Caco-2 (cell line): Measurements from ENCODE around the gene PLIN4. TPM values are rescaled to one million over a fixed set of nuclear protein-coding genes. Genes with fewer than 3 reads are reported as not detected.

Experiments
- BruUV-seq: library from RNA; stranded (reverse); fragments of 400-500 nt; replicated peaks from 2 replicates; lab custom pipeline; 2021; lab: Mats Ljungman, UMichigan
- CTCF ChIA-PET: fragments of 300-600 bp; sonication (Branson Sonifier 250); formaldehyde crosslinking; loops from one replicate; lab custom pipeline; 2022; ENCODE audit warnings: antibody characterized with exemption; lab: Charles Lee
- POLR2A ChIA-PET: fragments of 300-600 bp; sonication (Branson Sonifier 250); formaldehyde crosslinking; loops from one replicate; lab custom pipeline; 2022; ENCODE audit warnings: antibody characterized with exemption; lab: Charles Lee
- DNase-seq, 2 experiments: peaks; one replicate each; pipeline versions ENCODE4 v3.0.0 to v3.0.0-alpha.2; 2020 to 2022
- H3K27me3 ChIP-seq: replicated peaks from 2 replicates; pipeline ENCODE4 v1.6.0; 2011; ENCODE audit warnings: low read length; ENCODE audit not compliant: control insufficient read depth, insufficient read depth
- H3K36me3 ChIP-seq: 2 replicates; pipeline ENCODE4 v1.5.1; 2011; ENCODE audit warnings: low read length; ENCODE audit not compliant: control insufficient read depth, insufficient read depth
- H3K4me1 ChIP-seq: fragments of 250-450 bp; sonication (Bioruptor Pico); 2 replicates; pipeline ENCODE4 v1.5.1; 2020; ENCODE audit warnings: mild to moderate bottlenecking
- H3K4me3 ChIP-seq: 2 replicates; pipeline ENCODE4 v1.5.1; 2011; ENCODE audit warnings: low read depth, mild to moderate bottlenecking, control low read depth, low read length
- H3K9me3 ChIP-seq: fragments of 250-450 bp; sonication (Bioruptor Pico); 2 replicates; pipeline ENCODE4 v1.5.1; 2020; ENCODE audit warnings: mild to moderate bottlenecking, moderate library complexity
- H3K27ac Mint-ChIP-seq: one replicate; pipeline ENCODE4 v1.8.0; 2022; ENCODE audit warnings: mixed read lengths; ENCODE audit not compliant: unreplicated experiment
- H3K27me3 Mint-ChIP-seq: one replicate; pipeline ENCODE4 v1.8.0; 2022; ENCODE audit warnings: mixed read lengths; ENCODE audit not compliant: insufficient read depth, unreplicated experiment
- H3K36me3 Mint-ChIP-seq: one replicate; pipeline ENCODE4 v1.8.0; 2022; ENCODE audit warnings: mild to moderate bottlenecking, mixed read lengths; ENCODE audit not compliant: insufficient read depth, unreplicated experiment
- H3K4me1 Mint-ChIP-seq: one replicate; pipeline ENCODE4 v1.8.0; 2022; ENCODE audit warnings: low read depth, mixed read lengths; ENCODE audit not compliant: unreplicated experiment
- H3K4me3 Mint-ChIP-seq: one replicate; pipeline ENCODE4 v1.8.0; 2022; ENCODE audit warnings: mild to moderate bottlenecking, moderate library complexity, mixed read lengths; ENCODE audit not compliant: unreplicated experiment
- H3K9me3 Mint-ChIP-seq: one replicate; pipeline ENCODE4 v1.8.0; 2022; ENCODE audit warnings: mixed read lengths; ENCODE audit not compliant: unreplicated experiment
- CTCF ChIP-seq, 2 experiments: fragments of 200-600 bp in 1 of 2; IDR thresholded peaks; 1 replicate in 1 of 2; 2 replicates in 1 of 2; pipeline versions ENCODE4 v1.5.1 to v1.8.0; 2011 to 2022; ENCODE audit warnings: antibody characterized with exemption in 1 of 2, control low read depth in 1 of 2, inconsistent platforms in 1 of 2, low read depth in 1 of 2, low read length in 1 of 2, mild to moderate bottlenecking in 1 of 2, moderate library complexity in 1 of 2; ENCODE audit not compliant: insufficient read depth in 1 of 2, severe bottlenecking in 1 of 2, unreplicated experiment in 1 of 2
- intact Hi-C: fragments of 100-400 bp; cut with micrococcal nuclease; formaldehyde crosslinking; loops from one replicate; pipeline ENCODE4 v1.10.0; 2022; ENCODE audit not compliant: unreplicated experiment
- total RNA-seq: library from RNA; stranded (reverse); gene quantifications from 2 replicates; pipeline ENCODE4 v1.2.3, GENCODE V29; 2022

Gene PLIN4
- total RNA-seq, 1 experiment from 2014 or later = 0.09 TPM

GRCh38 chr19:4473763-4474513, 44.3 kb downstream of the PLIN4 start:
- no peaks in the 10 kb centered on the region for H3K9me3 ChIP-seq
- H3K4me1 ChIP-seq = peaks cover 4% of the 10 kb centered on the region; the same call in 1 of the 2 replicates
- H3K36me3 ChIP-seq = no peaks in the 10 kb centered on the region; the same call in 1 of the 2 replicates
- Mint-ChIP-seq H3K4me1 (peaks cover 6% of the 10 kb centered on the region), H3K27ac (no peak overlapping the region), H3K9me3 (no peaks in the 10 kb centered on the region), H3K4me3 (peak overlapping the region; percentile 44), H3K27me3 (no peaks in the 10 kb centered on the region), H3K36me3 (peaks cover 13% of the 10 kb centered on the region)
- CTCF ChIA-PET = no interaction called here
- TF ChIP-seq CTCF (IDR thresholded peaks at IDR 0.05; ENCODE audit: insufficient read depth in 1 of 2, low read depth in 1 of 2, low read length in 1 of 2, severe bottlenecking in 1 of 2, unreplicated experiment in 1 of 2) = no peak
- no peak for DNase-seq
- H3K27me3 ChIP-seq = no peaks in the 10 kb centered on the region
- H3K4me3 ChIP-seq = no peak overlapping the region; the same call in 1 of the 2 replicates
- intact Hi-C loops = no loop called here
- BruUV-seq = no TSS peak
- POLR2A ChIA-PET = no interaction called here

DNA sequence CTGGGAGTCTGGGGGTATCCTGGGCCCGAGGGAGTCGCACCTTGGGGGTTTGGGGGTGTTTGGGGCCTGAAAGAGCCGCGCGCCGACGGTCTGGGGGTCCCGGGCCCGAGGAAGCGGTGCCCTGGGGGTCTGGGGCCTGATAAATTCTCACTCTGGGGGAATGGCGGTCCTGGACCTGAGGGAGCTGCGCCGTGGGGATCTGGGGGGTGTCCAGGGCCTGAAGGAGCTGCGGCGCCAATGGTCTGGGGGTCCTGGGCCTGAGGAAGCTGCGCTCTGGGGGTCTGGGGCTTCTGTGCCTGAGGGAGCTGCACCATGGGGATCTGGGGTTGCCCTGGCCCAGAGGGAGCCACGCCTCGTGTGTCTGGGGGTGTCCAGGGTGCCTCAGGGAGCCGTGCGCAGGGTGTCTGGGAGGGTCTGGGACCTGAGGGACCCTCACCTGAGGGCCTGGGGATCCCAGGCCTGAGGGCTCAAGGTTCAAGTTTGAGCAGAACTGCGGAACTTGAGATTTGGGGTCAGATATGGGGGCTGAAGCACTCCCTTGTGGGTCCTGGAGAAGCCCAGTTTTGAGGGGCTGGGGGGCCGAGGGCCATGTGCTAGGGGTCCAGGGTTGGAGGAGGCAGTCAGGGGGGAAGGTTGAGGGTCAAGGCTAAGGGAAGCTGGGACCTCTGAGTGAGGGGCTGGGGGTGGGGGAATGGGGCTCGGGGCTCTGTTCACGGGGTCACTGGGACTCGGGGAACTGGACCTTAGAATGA, 45.1 kb downstream of the PLIN4 start:
- no peaks in the 10 kb centered on the region for H3K27me3 Mint-ChIP-seq
- no peak for DNase-seq
- H3K9me3 Mint-ChIP-seq = no peaks in the 10 kb centered on the region
- H3K36me3 ChIP-seq = no peaks in the 10 kb centered on the region; the same call in 1 of the 2 replicates
- H3K4me1 ChIP-seq = peaks cover 4% of the 10 kb centered on the region; the same call in 1 of the 2 replicates
- POLR2A ChIA-PET = no interaction called here
- H3K27ac Mint-ChIP-seq = peak overlapping the region; percentile 35
- CTCF ChIA-PET = interaction anchor here (0.7 kb wide), 1 partner anchor 120 kb away, joined by 3 read pairs; no protein-coding TSS in a partner anchor
- H3K27me3 ChIP-seq = no peaks in the 10 kb centered on the region
- no peak overlapping the region for H3K4me3 Mint-ChIP-seq
- intact Hi-C loops = no loop called here
- peaks cover 12% of the 10 kb centered on the region for H3K36me3 Mint-ChIP-seq
- BruUV-seq = no TSS peak
- H3K4me1 Mint-ChIP-seq = peaks cover 6% of the 10 kb centered on the region
- no peaks in the 10 kb centered on the region for H3K9me3 ChIP-seq
- H3K4me3 ChIP-seq = peak overlapping the region; percentile 87
- TF ChIP-seq CTCF (IDR thresholded peaks at IDR 0.05; ENCODE audit: insufficient read depth in 1 of 2, low read depth in 1 of 2, low read length in 1 of 2, severe bottlenecking in 1 of 2, unreplicated experiment in 1 of 2) = no peak
